NCI-H226 (cell line): ENCODE results near the gene BCL6B.
"Not testable (repeated sequence)": the region's sequence is repeated elsewhere in the genome, so short reads cannot be mapped to it uniquely, and the experiment has no call there.

Experiments used
- DNase-seq: peaks from one replicate; pipeline ENCODE4 v3.0.0-alpha.2; 2015

Gene BCL6B, protein sequence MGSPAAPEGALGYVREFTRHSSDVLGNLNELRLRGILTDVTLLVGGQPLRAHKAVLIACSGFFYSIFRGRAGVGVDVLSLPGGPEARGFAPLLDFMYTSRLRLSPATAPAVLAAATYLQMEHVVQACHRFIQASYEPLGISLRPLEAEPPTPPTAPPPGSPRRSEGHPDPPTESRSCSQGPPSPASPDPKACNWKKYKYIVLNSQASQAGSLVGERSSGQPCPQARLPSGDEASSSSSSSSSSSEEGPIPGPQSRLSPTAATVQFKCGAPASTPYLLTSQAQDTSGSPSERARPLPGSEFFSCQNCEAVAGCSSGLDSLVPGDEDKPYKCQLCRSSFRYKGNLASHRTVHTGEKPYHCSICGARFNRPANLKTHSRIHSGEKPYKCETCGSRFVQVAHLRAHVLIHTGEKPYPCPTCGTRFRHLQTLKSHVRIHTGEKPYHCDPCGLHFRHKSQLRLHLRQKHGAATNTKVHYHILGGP

DNA sequence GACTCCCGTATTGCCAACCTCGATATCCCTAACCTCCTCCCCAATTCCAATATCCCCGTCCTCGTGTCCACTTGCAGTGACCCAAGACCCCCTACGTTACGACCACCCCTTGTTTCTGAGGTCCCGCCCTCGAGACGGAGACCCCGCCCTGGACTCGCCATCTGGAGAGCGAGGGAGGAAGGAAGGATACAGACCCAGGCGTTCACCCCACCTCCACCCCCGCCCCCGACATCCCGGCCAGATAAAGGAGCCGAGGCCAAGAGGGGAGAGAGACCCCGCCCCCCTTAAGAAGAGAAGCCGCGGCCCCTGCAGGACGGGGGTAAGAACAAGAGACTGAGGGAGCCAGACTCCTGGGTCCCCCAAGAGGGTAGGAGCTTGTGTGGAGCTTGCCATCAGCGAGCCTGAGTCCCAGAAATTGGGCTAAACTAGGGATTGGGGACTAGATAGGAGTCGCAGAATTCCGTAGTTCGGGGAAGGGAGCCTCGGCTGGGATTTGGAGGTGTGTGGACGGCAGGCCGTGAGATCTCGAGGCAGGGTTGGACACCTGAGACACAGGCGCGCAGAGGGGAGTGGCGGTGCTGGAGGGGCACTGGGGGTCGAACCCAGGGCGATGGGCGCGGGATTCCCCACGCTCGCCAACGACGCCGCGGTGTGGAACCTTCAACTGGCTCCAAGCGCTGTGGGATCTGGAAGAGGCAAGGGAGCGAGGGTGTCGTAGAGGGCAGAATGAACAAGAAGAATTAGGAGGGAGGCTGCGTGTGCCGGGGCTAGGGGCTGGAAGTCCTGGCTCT, at the start of gene BCL6B:
Gene BCL6B (plus strand): TSS at position 270 of the 791 bp plus-strand sequence. CDS start 622 bp downstream, outside the sequence.
- DNase-seq: no peak

DNA sequence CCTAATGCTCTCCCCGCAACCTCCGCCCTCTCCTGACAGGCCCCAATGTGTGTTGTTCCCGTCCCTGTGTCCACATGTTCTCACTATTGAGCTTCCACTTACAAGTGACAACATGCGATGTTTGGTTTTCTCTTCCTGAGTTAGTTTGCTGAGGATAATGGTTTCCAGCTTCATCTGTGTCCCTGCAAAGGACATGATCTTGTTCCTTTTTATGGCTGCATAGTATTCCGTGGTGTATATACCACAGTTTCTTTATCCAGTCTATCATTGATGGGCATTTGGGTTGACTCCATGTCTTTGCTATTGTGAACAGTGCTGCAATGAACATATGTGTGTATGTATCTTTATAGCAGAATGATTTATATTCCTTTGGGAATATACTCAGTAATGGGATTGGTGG, 43.4 kb upstream of the BCL6B start:
- DNase-seq: not testable (repeated sequence)

- no peak for DNase-seq
These were observed 41.4 kb upstream of the BCL6B start for GRCh38 chr17:6981426-6981825.

GRCh38 chr17:6985266-6985665, 37.6 kb upstream of the BCL6B start:
- no peak for DNase-seq

DNA sequence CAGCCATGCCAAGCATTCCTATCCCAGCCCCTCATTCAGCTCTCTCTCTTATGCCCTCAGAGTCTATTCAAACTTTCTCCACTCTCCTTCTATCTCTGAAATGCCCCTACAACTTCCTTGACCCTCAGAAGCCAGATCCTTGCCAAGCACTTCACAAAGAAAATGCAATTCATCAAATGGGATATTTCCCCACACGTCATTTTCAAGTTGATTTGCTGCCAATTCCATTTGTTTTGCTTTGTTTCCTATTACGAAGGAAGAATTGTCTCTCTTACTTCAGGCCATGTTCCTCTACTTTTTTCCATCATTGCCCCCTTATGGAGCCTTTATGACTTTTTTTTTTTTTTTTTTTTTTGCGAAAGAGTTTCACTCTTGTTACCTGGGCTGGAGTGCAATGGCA, 36.2 kb upstream of the BCL6B start:
- DNase-seq: no peak

GRCh38 chr17:6989779-6990178, 33.1 kb upstream of the BCL6B start:
- no peak for DNase-seq

DNA sequence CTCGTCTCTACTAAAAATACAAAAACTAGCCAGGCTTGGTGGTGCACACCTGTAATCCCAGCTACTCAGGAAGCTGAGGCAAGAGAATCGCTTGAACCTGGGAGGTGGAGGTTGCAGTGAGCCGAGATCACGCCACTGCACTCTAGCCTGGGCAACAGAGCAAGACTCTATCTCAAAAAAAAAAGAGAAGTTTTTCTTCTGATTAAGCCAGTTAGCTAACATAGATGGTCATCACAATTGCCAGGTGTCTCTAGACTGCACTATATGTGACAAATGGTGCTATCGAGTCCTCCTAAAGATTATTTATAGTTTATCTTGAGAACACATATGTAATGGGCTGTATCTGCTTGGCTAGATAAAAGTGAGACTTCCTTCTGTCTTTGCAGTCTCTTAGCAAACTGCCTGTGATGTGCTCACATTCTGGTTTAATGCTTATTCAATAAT, 29.2 kb upstream of the BCL6B start:
- DNase-seq: not testable (repeated sequence)

DNA sequence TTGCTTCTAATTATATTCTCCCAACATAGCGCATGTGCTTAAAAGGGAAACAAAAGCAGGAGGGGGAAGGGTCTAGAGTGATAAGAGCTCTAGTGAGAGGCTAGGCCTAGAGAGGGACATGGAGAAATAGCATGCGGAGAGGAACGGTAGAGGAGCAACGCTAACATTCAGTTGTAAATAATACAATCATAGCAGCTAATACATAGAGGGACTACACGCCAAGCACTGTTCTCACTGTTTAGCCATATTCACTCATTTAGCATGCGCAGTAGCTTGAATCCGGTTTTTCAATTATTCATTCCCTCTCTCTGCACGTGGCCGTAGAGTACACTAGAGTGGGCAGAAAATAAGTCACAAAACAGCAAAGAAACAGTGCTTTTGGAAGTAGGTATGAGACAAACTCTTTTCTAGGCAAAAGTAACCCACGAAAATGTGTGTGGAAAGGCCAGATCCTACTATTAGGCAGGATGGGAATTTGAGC, 28.7 kb upstream of the BCL6B start:
- DNase-seq: no peak

DNA sequence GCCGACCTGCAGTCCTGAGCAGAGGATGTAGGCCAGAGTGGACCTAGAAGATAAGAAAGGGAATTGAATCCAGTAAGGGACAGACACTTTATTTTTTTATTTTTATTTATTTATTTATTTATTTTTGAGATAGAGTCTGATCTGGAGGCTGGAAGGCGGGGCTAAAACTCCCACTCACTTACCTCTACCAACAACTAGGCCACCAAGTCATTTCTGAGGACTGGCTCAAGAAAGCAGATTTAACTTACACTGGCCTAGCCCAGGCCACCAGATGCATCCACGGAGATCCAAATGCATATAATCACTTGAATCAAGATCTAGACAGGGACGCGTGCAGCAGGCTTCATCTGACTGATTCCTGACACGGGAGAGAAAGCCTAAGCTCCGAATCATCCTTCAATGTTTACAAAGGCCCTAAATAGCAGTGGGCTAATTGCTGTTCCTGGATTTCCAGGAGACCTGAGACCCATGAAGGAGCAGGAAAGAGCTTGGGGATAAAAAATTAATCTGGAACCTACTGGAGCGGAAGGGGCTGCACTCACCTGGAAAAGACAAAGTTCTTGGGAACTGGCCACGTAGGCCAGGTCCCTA, 28.1 kb upstream of the BCL6B start:
- DNase-seq: no peak

DNA sequence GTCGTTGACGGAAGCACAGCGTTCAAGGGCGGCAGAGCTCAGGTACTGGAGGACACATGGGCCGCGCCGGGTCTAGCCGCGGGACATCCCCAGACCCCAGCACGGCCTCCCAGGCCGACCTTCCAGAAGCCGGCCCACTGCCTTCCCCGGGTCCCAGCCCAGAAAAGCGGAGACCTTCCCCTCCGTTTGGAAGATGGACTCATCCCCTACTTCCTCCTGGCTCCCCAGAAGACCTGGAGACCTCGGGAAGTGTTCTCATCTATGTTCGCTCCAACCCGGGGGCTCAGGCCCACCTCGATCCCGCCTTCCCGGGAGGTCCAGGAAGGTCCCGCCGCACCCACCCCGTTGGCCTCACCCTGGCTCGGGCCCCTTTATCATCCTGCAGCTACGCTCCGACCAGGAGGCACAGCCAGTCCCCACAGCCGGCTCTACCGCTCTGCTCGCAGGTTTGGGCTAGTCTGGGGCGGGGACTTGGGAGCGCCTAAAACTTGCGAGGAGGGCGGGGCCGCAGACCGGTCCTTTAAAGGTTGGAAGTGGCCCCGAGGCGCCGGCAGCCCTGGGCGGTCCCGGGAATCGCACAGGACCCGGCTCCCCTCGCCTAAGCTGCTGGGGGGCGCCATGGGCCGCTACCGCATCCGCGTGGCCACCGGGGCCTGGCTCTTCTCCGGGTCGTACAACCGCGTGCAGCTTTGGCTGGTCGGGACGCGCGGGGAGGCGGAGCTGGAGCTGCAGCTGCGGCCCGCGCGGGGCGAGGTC, 27.2 kb upstream of the BCL6B start, which contains the start of gene ALOX12:
Gene ALOX12 (plus strand): TSS at position 550 of the 756 bp plus-strand sequence. CDS start 69 bp downstream, at position 619.
- no peak for DNase-seq

DNA sequence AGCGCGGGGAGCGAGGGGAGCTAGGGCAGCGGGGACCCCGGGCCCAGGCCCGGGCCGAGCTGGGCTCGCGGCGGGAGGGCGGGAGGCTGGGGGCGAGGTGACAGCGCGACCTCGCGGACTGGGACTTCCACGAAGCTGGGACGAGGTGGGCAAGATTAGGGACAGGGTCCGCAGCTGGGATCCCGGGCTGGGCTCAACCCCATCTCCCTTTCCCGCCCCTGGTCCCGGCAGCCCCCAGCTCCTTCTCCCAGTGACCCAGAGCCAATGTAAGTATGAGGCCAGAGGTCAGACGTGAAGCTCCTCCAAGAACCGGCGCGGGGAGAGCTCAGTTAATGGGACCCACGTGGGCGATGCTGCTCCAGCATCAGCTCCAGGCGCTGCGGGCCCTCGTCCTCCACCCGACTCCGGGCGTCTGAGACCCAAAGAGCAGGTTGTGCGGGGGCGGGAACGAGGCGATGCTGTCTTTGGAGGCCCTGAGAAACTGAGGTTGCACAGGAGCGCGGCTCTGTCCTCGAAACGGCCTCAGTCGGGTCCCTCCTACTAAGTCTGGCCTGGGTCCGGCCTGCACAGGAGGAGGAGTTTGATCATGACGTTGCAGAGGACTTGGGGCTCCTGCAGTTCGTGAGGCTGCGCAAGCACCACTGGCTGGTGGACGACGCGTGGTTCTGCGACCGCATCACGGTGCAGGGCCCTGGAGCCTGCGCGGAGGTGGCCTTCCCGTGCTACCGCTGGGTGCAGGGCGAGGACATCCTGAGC, 26.4 kb upstream of the BCL6B start:
- no peak for DNase-seq

- DNase-seq: no peak
These were observed 25.7 kb upstream of the BCL6B start for GRCh38 chr17:6997171-6997570.

GRCh38 chr17:6998855-6999508, 23.9 kb upstream of the BCL6B start:
- no peak for DNase-seq

- no peak for DNase-seq
These were observed 21.4 kb upstream of the BCL6B start for GRCh38 chr17:7001318-7001961.

DNA sequence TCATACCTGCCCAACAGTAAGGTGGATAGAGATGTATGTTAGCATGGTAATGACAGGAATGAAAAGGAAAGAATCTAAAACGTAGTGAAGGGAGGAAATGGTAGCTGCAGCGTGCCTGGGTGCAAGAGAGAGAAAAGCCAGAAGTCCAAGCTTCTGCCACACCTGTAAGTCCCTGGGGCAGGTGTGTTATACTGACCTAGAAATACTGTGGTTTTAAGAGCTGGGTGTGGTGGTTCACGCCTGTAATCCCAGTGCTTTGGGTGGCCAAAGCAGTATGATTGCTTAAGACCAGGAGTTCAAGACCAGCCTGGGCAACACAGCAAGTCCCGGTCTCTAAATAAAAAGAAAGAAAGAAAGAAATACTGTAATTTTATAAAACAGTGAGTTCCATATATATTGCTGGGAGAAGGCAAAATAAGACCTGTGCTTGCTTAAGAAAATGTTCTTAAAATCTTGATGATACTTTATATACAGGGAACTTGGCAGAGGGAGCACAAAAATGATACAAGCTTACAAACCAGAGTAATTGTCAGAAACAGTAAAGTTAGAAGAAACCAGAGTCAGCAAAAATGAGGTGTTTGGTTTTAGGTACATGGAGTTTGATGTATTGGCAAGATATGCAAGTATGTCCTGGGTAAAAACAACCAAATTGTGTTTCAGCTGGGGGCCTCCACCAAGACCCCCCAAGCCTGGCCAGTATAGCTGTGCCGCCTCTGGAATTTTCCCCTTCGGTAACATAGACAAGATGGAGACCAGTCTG, 20.4 kb upstream of the BCL6B start:
- no peak for DNase-seq

GRCh38 chr17:7003745-7004144, 19.1 kb upstream of the BCL6B start:
- no peak for DNase-seq

DNA sequence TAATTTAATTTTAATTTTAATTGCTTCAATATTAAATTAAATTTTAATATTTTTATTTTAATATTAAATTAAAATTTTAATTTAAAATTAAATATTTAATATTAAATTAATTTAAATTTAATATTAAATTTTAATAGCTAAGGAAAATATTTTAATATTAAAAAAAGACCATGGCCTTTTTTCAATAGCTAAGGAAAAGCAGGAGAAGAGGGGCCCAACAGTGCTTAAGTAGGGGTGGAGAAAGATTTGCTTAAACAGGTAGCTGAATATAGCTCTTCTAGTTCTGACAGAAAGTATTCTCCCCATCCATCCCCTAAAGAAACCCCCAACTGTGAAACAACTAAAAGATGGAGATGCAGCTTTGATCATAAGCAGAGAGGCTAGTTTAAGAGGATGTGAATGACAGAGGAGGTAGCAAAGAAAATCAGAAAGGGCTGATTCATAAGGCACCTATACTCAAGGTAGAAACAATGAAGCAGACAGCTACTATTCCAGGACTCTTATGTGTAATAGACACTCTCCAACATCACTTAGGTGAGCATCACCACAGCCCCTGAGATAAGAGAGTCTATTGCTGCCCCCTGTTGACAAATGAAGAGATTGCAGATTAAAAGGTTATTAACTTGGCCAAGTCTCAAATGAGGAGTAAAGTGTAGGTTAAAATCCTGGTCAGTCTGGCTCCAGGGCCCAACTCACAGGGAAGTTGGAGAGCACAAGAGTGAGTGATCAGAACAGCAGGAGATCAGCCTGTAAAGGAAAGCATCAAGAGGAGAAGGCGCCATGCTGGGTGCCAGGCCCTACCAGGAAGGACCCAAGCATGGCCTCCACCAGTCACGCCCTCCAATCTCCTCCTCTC, 18.2 kb upstream of the BCL6B start:
- peak; percentile 52 for DNase-seq

DNA sequence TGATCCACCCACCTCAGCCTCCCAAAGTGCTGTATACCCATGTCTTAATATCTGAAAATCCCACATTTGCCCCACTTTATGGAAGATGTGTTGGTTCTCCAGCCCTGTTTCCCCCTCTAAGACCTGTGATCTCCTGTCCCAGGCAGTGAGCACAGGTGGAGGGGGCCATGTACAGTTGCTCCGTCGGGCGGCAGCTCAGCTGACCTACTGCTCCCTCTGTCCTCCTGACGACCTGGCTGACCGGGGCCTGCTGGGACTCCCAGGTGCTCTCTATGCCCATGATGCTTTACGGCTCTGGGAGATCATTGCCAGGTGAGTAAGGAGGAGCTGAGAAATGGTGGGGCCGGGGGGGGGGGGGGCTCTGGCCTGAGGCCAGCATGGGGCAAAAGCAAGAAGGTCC, 17.1 kb upstream of the BCL6B start:
- DNase-seq: no peak

DNA sequence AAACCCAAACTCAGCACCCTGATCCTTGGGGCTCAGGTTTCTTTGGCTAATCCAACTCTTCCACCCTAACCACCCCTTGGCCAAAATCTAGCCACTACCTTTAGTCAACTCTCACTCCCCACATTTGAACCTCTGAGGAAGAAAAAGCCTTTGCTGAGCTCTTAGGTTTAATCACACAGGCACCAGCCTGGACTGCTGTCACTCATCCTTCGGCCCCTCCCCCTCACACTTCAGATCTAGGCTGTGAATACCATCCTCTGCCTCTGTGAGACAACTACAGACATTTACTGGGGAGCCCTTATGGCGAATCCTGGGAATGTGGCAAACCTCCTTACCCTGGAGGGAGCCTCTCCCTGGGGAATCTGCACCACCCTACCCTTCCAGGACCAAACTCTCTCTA, 15.7 kb upstream of the BCL6B start:
- no peak for DNase-seq
